Neural progenitor cell (in vitro differentiated cells): Measurements from ENCODE around the gene KY. TPM values are rescaled to one million over a fixed set of nuclear protein-coding genes. Genes with fewer than 3 reads are reported as not detected.

Experiments used
- DNase-seq: peaks from one replicate; pipeline ENCODE4 v3.0.0-alpha.2; 2016; ENCODE audit warnings: low spot score
- H2AFZ ChIP-seq: fragments of 200-600 bp; sonication (generic); replicated peaks from 2 replicates; pipeline ENCODE4 v1.6.1; 2016; ENCODE audit warnings: antibody characterized with exemption
- H3F3A ChIP-seq: fragments of 200-600 bp; sonication (generic); 2 replicates; pipeline ENCODE4 v1.6.1; 2016; ENCODE audit warnings: antibody characterized with exemption, low read depth
- H3K27ac ChIP-seq: fragments of 200-600 bp; sonication (generic); 2 replicates; pipeline ENCODE4 v1.5.1; 2016; ENCODE audit warnings: mild to moderate bottlenecking
- H3K27me3 ChIP-seq: fragments of 200-600 bp; sonication (generic); 2 replicates; pipeline ENCODE4 v1.6.1; 2016; ENCODE audit warnings: mild to moderate bottlenecking, moderate library complexity
- H3K36me3 ChIP-seq: fragments of 200-600 bp; sonication (generic); 2 replicates; pipeline ENCODE4 v1.5.1; 2016
- H3K4me1 ChIP-seq: fragments of 200-600 bp; sonication (generic); 2 replicates; pipeline ENCODE4 v1.6.1; 2016; ENCODE audit warnings: mixed run types
- H3K4me2 ChIP-seq: fragments of 200-600 bp; sonication (generic); 2 replicates; pipeline ENCODE4 v1.6.1; 2016
- H3K4me3 ChIP-seq: fragments of 200-600 bp; sonication (generic); 2 replicates; pipeline ENCODE4 v1.5.1; 2016
- H3K79me2 ChIP-seq: fragments of 200-600 bp; sonication (generic); 2 replicates; pipeline ENCODE4 v1.6.1; 2016; ENCODE audit warnings: low read depth
- H3K9ac ChIP-seq: fragments of 200-600 bp; sonication (generic); 2 replicates; pipeline ENCODE4 v1.6.1; 2016
- H3K9me3 ChIP-seq: fragments of 200-600 bp; sonication (generic); 2 replicates; pipeline ENCODE4 v1.5.1; 2016; ENCODE audit warnings: low read depth
- H4K20me1 ChIP-seq: fragments of 200-600 bp; sonication (generic); 2 replicates; pipeline ENCODE4 v1.6.1; 2016; ENCODE audit warnings: low read depth
- H3K27ac Mint-ChIP-seq: 3 replicates; pipeline ENCODE4 v1.8.0; 2021; ENCODE audit warnings: mixed read lengths
- H3K27me3 Mint-ChIP-seq: 2 replicates; pipeline ENCODE4 v1.8.0; 2022; ENCODE audit warnings: low read depth, mild to moderate bottlenecking, inconsistent platforms, moderate library complexity, mixed read lengths; ENCODE audit not compliant: insufficient read depth
- H3K36me3 Mint-ChIP-seq: 3 replicates; pipeline ENCODE4 v1.8.0; 2021; ENCODE audit warnings: mixed read lengths
- H3K4me1 Mint-ChIP-seq: 3 replicates; pipeline ENCODE4 v1.8.0; 2021; ENCODE audit warnings: mixed read lengths
- H3K4me3 Mint-ChIP-seq: 3 replicates; pipeline ENCODE4 v1.8.0; 2021; ENCODE audit warnings: mild to moderate bottlenecking, moderate library complexity, mixed read lengths
- H3K9me3 Mint-ChIP-seq: 3 replicates; pipeline ENCODE4 v1.8.0; 2020; ENCODE audit warnings: mixed read lengths
- EZH2 ChIP-seq: fragments of 200-600 bp; sonication (generic); IDR thresholded peaks from 2 replicates; pipeline ENCODE4 v1.6.1; 2017; ENCODE audit warnings: antibody characterized with exemption, mild to moderate bottlenecking, moderate library complexity
- EZH2phosphoT487 ChIP-seq: fragments of 200-600 bp; sonication (generic); IDR thresholded peaks from 2 replicates; pipeline ENCODE4 v1.6.1; 2017; ENCODE audit warnings: antibody characterized with exemption
- total RNA-seq: library from RNA; depleted of rRNA; stranded (reverse); fragments of >200 nt; gene quantifications from 2 replicates; pipeline ENCODE4 v1.2.3, GENCODE V29; 2015; ENCODE audit warnings: low replicate concordance
- TF ChIP-seq, protein P1 (sequence below): fragments of 200-600 bp; sonication (generic); IDR thresholded peaks from 2 replicates; pipeline ENCODE4 v1.5.1; 2017; ENCODE audit warnings: antibody characterized with exemption, mild to moderate bottlenecking

The KY gene
- total RNA-seq, 1 donor from 2014 or later: not detected

DNA sequence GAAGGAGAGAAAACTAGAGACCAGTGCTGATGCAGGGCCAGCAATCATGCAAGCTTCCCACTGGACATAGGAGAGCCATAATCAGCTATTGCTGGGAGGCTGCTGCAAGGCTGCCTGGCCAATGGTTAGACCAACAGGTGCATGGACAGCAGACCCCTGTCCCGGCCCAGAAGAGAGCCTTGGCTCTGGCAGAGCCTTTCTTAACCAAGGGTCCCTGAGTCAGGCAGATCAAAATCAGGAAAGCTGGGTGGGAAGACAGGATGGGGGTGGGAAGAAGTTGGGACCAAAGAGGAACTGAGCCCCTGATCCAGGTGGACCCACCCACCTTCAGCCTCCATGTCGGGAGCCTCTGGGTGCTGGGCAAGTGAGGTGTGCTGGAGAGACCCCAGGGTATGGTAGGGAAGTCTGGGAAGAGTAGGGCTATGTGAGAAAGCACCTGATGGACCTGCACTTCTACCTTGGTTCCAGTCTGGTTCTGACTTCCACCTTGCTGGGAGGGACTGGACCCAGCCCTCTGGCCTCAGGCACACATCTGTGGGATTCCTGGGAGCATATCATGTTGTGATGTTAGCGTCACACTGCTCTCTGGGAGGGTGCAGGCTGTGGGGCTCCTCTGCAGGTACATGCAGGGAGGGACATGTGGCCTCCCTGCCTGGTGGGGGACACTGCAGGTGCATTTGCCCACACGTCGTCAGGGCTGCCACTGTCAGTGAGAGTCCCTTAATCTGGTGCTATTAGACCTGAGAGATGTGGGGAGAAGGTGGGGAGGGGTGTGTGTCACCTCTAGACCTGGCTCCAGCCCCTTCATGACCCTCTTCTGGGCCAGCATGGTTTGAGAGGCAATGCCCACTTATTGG, 24.7 kb downstream of the KY start:
- H3K27ac Mint-ChIP-seq: no peak overlapping the region
- peaks cover 10% of the 10 kb centered on the region for H3K9me3 Mint-ChIP-seq
- no peaks in the 10 kb centered on the region for H3K79me2 ChIP-seq
- H3K4me3 Mint-ChIP-seq: no peak overlapping the region
- H3F3A ChIP-seq: no peaks in the 10 kb centered on the region
- no peaks in the 10 kb centered on the region for H3K27me3 ChIP-seq
- DNase-seq: no peak
- peaks cover 4% of the 10 kb centered on the region for H3K36me3 Mint-ChIP-seq
- no peaks in the 10 kb centered on the region for H3K4me1 Mint-ChIP-seq
- H3K4me1 ChIP-seq: no peaks in the 10 kb centered on the region
- H3K4me2 ChIP-seq: no peak overlapping the region
- H3K9ac ChIP-seq: no peak overlapping the region
- no peaks in the 10 kb centered on the region for H4K20me1 ChIP-seq
- H3K27me3 Mint-ChIP-seq: peaks cover 2% of the 10 kb centered on the region
- TF ChIP-seq EZH2phosphoT487: no peak
- TF ChIP-seq, protein P1, sequence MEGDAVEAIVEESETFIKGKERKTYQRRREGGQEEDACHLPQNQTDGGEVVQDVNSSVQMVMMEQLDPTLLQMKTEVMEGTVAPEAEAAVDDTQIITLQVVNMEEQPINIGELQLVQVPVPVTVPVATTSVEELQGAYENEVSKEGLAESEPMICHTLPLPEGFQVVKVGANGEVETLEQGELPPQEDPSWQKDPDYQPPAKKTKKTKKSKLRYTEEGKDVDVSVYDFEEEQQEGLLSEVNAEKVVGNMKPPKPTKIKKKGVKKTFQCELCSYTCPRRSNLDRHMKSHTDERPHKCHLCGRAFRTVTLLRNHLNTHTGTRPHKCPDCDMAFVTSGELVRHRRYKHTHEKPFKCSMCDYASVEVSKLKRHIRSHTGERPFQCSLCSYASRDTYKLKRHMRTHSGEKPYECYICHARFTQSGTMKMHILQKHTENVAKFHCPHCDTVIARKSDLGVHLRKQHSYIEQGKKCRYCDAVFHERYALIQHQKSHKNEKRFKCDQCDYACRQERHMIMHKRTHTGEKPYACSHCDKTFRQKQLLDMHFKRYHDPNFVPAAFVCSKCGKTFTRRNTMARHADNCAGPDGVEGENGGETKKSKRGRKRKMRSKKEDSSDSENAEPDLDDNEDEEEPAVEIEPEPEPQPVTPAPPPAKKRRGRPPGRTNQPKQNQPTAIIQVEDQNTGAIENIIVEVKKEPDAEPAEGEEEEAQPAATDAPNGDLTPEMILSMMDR: no peak
- no peak for TF ChIP-seq EZH2
- no peak overlapping the region for H3K4me3 ChIP-seq
- H3K9me3 ChIP-seq: peaks cover 6% of the 10 kb centered on the region
- H2AFZ ChIP-seq: no peak overlapping the region
- H3K27ac ChIP-seq: no peak overlapping the region
- H3K36me3 ChIP-seq: no peaks in the 10 kb centered on the region

DNA sequence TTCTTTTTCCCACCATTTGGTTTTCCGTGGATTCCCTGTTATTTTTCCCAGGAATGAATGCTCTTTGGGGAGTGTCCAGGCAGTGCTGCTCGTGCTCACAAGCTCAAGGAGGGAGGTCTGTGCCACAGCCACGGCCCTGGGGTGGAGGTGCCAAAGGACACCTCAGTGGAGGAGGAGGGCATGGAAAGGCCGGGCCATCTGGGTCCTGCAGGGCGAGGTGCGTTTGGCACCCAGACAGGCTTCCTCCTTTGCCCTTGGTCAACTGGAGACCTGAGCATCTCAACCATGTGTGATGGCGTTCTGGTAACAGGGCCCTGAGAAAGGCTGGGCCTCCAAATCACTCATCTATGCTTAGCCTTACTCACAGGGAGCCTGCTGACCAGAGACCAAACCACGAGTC, 25.4 kb downstream of the KY start:
- no peaks in the 10 kb centered on the region for H3K4me1 ChIP-seq
- H3K36me3 ChIP-seq: no peaks in the 10 kb centered on the region
- H2AFZ ChIP-seq: no peak overlapping the region
- no peaks in the 10 kb centered on the region for H3K79me2 ChIP-seq
- no peak overlapping the region for H3K4me3 ChIP-seq
- H3K4me1 Mint-ChIP-seq: no peaks in the 10 kb centered on the region
- H3K27me3 Mint-ChIP-seq: peaks cover 2% of the 10 kb centered on the region
- no peak overlapping the region for H3K27ac ChIP-seq
- no peak overlapping the region for H3K27ac Mint-ChIP-seq
- H3F3A ChIP-seq: no peaks in the 10 kb centered on the region
- no peaks in the 10 kb centered on the region for H3K27me3 ChIP-seq
- peaks cover 2% of the 10 kb centered on the region for H3K36me3 Mint-ChIP-seq
- H4K20me1 ChIP-seq: no peaks in the 10 kb centered on the region
- DNase-seq: no peak
- H3K9ac ChIP-seq: no peak overlapping the region
- TF ChIP-seq EZH2phosphoT487: no peak
- TF ChIP-seq, protein P1: no peak
- TF ChIP-seq EZH2: no peak
- H3K9me3 Mint-ChIP-seq: peaks cover 4% of the 10 kb centered on the region
- no peaks in the 10 kb centered on the region for H3K9me3 ChIP-seq
- no peak overlapping the region for H3K4me2 ChIP-seq
- no peak overlapping the region for H3K4me3 Mint-ChIP-seq

DNA sequence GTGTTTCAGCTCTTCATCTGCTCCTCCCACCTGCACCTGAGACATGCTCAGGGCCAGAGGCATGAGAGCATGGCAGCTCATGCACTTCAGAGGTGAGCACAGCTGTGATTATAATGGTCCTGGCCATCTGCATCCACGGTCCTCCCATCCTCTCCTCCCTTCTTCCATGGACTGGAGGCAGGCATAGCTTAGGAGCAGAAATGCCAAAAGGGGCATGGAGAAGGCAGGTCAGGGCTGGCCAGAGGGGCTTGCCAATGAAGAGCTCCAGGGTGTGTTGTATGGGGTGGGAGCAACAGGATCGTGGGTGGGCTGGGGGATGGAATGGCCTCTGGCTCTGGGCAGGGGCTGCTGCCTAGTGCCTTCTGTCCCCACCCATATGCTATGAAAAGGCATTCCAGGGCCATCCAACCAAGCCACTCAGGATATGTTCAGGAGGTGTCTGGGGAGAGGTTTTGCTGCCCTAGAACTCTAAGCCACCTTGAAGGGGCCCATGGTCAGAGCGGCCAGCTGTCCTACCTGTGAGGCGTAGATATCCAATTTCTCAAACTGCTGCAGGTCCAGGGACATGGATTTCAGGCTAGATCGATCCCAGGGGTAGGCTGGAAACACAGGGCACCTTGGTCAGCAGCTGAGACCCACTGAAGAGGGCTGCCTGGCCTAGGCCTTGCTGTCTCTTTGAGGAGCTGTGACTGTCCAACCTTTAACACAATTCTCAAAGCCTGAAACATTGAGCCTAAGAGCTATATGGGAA, 26.1 kb downstream of the KY start:
- Histone ChIP-seq H3K9ac (no peak overlapping the region), H3K9me3 (no peaks in the 10 kb centered on the region), H2AFZ (no peak overlapping the region), H3K27ac (no peak overlapping the region), H3K27me3 (no peaks in the 10 kb centered on the region), H4K20me1 (no peaks in the 10 kb centered on the region), H3F3A (no peaks in the 10 kb centered on the region), H3K4me2 (no peak overlapping the region), H3K36me3 (no peaks in the 10 kb centered on the region), H3K4me3 (no peak overlapping the region), H3K79me2 (no peaks in the 10 kb centered on the region), H3K4me1 (peaks cover 5% of the 10 kb centered on the region)
- no peak for DNase-seq
- Mint-ChIP-seq H3K36me3 (no peaks in the 10 kb centered on the region), H3K9me3 (peaks cover 2% of the 10 kb centered on the region), H3K4me1 (no peaks in the 10 kb centered on the region), H3K27me3 (peaks cover 2% of the 10 kb centered on the region), H3K27ac (no peak overlapping the region), H3K4me3 (no peak overlapping the region)
- no peak for TF ChIP-seq EZH2phosphoT487
- no peak for TF ChIP-seq EZH2
- TF ChIP-seq, protein P1: no peak
